SK-N-SH (cell line): ENCODE measurements around the gene MLC1. TPM values are rescaled to one million over a fixed set of nuclear protein-coding genes. Genes with fewer than 3 reads are reported as not detected.
A peak's percentile ranks its signal among the peaks of the same experiment; 100 is the strongest.

Source experiments
- CTCF ChIA-PET: fragments of 300-600, 350-600 bp; formaldehyde crosslinking; extraction: SDS; loops from one replicate; lab custom pipeline; 2021; lab: Yijun Ruan, JAX
- POLR2A ChIA-PET: fragments of 350-600 bp; sonication (Branson Sonifier 250); formaldehyde crosslinking; extraction: SDS; loops from one replicate; lab custom pipeline; 2020; ENCODE audit warnings: antibody characterized with exemption, inconsistent platforms; lab: Yijun Ruan, JAX
- DNase-seq: peaks from one replicate; pipeline ENCODE4 v3.0.0; 2012
- H2AFZ ChIP-seq: fragments of 200-600 bp; sonication (generic); 2 replicates; pipeline ENCODE4 v1.8.1; 2016; ENCODE audit warnings: antibody characterized with exemption, mild to moderate bottlenecking, low read depth
- H3F3A ChIP-seq: fragments of 200-600 bp; sonication (generic); replicated peaks from 2 replicates; pipeline ENCODE3; 2016; ENCODE audit warnings: antibody characterized with exemption, mild to moderate bottlenecking; ENCODE audit not compliant: insufficient read depth
- H3K27ac ChIP-seq, 2 experiments: fragments of 200-500 bp in 1 of 2; fragments of 200-600 bp in 1 of 2; sonication (Bioruptor generic) in 1 of 2; sonication (generic), shearing (Covaris generic) in 1 of 2; 2 replicates each; pipeline versions ENCODE4 v1.5.1 to v1.6.1; 2014 to 2016; ENCODE audit warnings: low read depth in 2 of 2, inconsistent platforms in 1 of 2, low read length in 1 of 2, mild to moderate bottlenecking in 1 of 2, mixed read lengths in 1 of 2
- H3K27me3 ChIP-seq: fragments of 200-600 bp; sonication (generic), shearing (Covaris generic); 2 replicates; pipeline ENCODE4 v1.6.1; 2016; ENCODE audit warnings: mixed run types; ENCODE audit not compliant: insufficient read depth
- H3K36me3 ChIP-seq, 2 experiments: fragments of 200-500 bp in 1 of 2; fragments of 200-600 bp in 1 of 2; sonication (Bioruptor generic) in 1 of 2; sonication (generic) in 1 of 2; replicated peaks in 1 of 2; 2 replicates each; pipeline versions ENCODE3 to v1.5.1; 2014 to 2016; ENCODE audit warnings: low read length in 1 of 2, mild to moderate bottlenecking in 1 of 2; ENCODE audit not compliant: insufficient read depth in 2 of 2, control insufficient read depth in 1 of 2
- H3K4me1 ChIP-seq, 2 experiments: fragments of 200-500 bp in 1 of 2; fragments of 200-600 bp in 1 of 2; sonication (Bioruptor generic) in 1 of 2; sonication (generic), shearing (Covaris generic) in 1 of 2; 2 replicates each; pipeline versions ENCODE4 v1.5.1 to v1.6.1; 2014 to 2016; ENCODE audit warnings: low read depth in 1 of 2, low read length in 1 of 2, mixed run types in 1 of 2; ENCODE audit not compliant: insufficient read depth in 2 of 2, control insufficient read depth in 1 of 2
- H3K4me2 ChIP-seq: fragments of 200-600 bp; sonication (generic), shearing (Covaris generic); 2 replicates; pipeline ENCODE4 v1.6.1; 2017; ENCODE audit warnings: mixed run types
- H3K4me3 ChIP-seq, 2 experiments: fragments of 200-500 bp in 1 of 2; fragments of 200-600 bp in 1 of 2; sonication (Bioruptor generic) in 1 of 2; sonication (generic), shearing (Covaris generic) in 1 of 2; 2 replicates each; pipeline versions ENCODE4 v1.5.1 to v1.8.1; 2014 to 2016; ENCODE audit warnings: low read depth in 2 of 2, inconsistent platforms in 1 of 2, low read length in 1 of 2, mild to moderate bottlenecking in 1 of 2, mixed read lengths in 1 of 2, moderate library complexity in 1 of 2
- H3K79me2 ChIP-seq: fragments of 200-600 bp; sonication (generic); 2 replicates; pipeline ENCODE4 v1.8.1; 2017; ENCODE audit warnings: mild to moderate bottlenecking; ENCODE audit not compliant: insufficient read depth
- H3K9ac ChIP-seq: fragments of 200-600 bp; sonication (generic); 2 replicates; pipeline ENCODE4 v1.6.1; 2017; ENCODE audit warnings: mixed run types
- H3K9me2 ChIP-seq: fragments of 200-600 bp; sonication (generic); 2 replicates; pipeline ENCODE4 v1.6.1; 2017; ENCODE audit warnings: mixed run types
- H3K9me3 ChIP-seq: fragments of 200-600 bp; sonication (generic); 2 replicates; pipeline ENCODE4 v1.6.1; 2017; ENCODE audit warnings: mixed run types, mild to moderate bottlenecking, moderate library complexity
- H4K20me1 ChIP-seq: fragments of 200-600 bp; sonication (generic); 2 replicates; pipeline ENCODE4 v1.6.1; 2017; ENCODE audit warnings: mild to moderate bottlenecking, mixed run types; ENCODE audit not compliant: insufficient read depth
- CHD2 ChIP-seq: fragments of 150-350 bp; IDR thresholded peaks from 2 replicates; pipeline ENCODE4 v1.6.1; 2018; ENCODE audit warnings: low read length; ENCODE audit not compliant: partially characterized antibody
- ELF1 ChIP-seq: IDR thresholded peaks from 2 replicates; pipeline ENCODE4 v1.4.0; 2012
- EP300 ChIP-seq, 2 experiments: IDR thresholded peaks; 2 replicates each; pipeline versions ENCODE4 v1.4.0 to v1.6.1; 2012; ENCODE audit warnings: borderline replicate concordance in 1 of 2, low read depth in 1 of 2, low read length in 1 of 2
- EZH2phosphoT487 ChIP-seq: fragments of 200-600 bp; sonication (generic); IDR thresholded peaks from 2 replicates; pipeline ENCODE4 v1.6.1; 2017; ENCODE audit warnings: low read depth, mixed run types, mild to moderate bottlenecking, antibody characterized with exemption, moderate library complexity, borderline replicate concordance
- FOXJ3 ChIP-seq: sonication (generic); formaldehyde crosslinking; IDR thresholded peaks from 2 replicates; pipeline ENCODE4 v1.5.1; 2020; ENCODE audit warnings: mild to moderate bottlenecking, missing genetic modification reagents
- FOXM1 ChIP-seq: IDR thresholded peaks from 2 replicates; pipeline ENCODE4 v1.4.0; 2012; ENCODE audit warnings: low read depth, mild to moderate bottlenecking
- GABPA ChIP-seq: IDR thresholded peaks from 2 replicates; pipeline ENCODE4 v1.4.0; 2012; ENCODE audit warnings: low read depth, mild to moderate bottlenecking
- GATA2 ChIP-seq: sonication (generic); formaldehyde crosslinking; IDR thresholded peaks from 2 replicates; pipeline ENCODE4 v1.5.0; 2020; ENCODE audit warnings: mild to moderate bottlenecking, missing genetic modification reagents
- IRF3 ChIP-seq: fragments of 150-350 bp; IDR thresholded peaks from 2 replicates; pipeline ENCODE4 v1.6.1; 2016; ENCODE audit warnings: mild to moderate bottlenecking, low read depth, low read length
- MEF2A ChIP-seq: IDR thresholded peaks from 2 replicates; pipeline ENCODE4 v1.4.0; 2012; ENCODE audit warnings: low read depth, borderline replicate concordance
- NFIC ChIP-seq: IDR thresholded peaks from 2 replicates; pipeline ENCODE4 v1.4.0; 2012; ENCODE audit warnings: borderline replicate concordance
- NRF1 ChIP-seq: IDR thresholded peaks from 2 replicates; pipeline ENCODE4 v1.6.1; 2012; ENCODE audit warnings: low read depth, mild to moderate bottlenecking, low read length
- PBX3 ChIP-seq: IDR thresholded peaks from 2 replicates; pipeline ENCODE4; 2012
- RAD21 ChIP-seq: IDR thresholded peaks from 2 replicates; pipeline ENCODE4 v1.6.1; 2012; ENCODE audit warnings: mild to moderate bottlenecking, low read length
- RCOR1 ChIP-seq: fragments of 150-350 bp; IDR thresholded peaks from 2 replicates; pipeline ENCODE4 v1.6.1; 2017; ENCODE audit warnings: antibody characterized with exemption, low read length
- REST ChIP-seq: IDR thresholded peaks from 2 replicates; pipeline ENCODE4 v1.6.1; 2012; ENCODE audit warnings: mild to moderate bottlenecking, low read depth, low read length, moderate library complexity
- RFX5 ChIP-seq: IDR thresholded peaks from 2 replicates; pipeline ENCODE4 v1.6.1; 2012; ENCODE audit warnings: mild to moderate bottlenecking, improper control_type of control experiment, low read length
- RXRA ChIP-seq: IDR thresholded peaks from 2 replicates; pipeline ENCODE4 v1.4.0; 2012; ENCODE audit warnings: low read depth, mild to moderate bottlenecking, borderline replicate concordance
- TEAD4 ChIP-seq: IDR thresholded peaks from 2 replicates; pipeline ENCODE4 v1.4.0; 2012; ENCODE audit warnings: mild to moderate bottlenecking, borderline replicate concordance; ENCODE audit not compliant: insufficient read depth
- USF2 ChIP-seq: fragments of 150-350 bp; IDR thresholded peaks from 2 replicates; pipeline ENCODE4 v1.6.1; 2017; ENCODE audit warnings: antibody characterized with exemption, low read length, low read depth, borderline replicate concordance
- WGBS: methylation state at CpG from one replicate; pipeline ENCODE4 v1.1.6; 2017; ENCODE audit warnings: low lambda C conversion rate; 5-methylcytosine and 5-hydroxymethylcytosine counted together
- polyA plus RNA-seq, 3 experiments: library from polyadenylated mRNA; depleted of rRNA; stranded (reverse); fragments of >200 nt; gene quantifications; 2 replicates each; pipeline ENCODE4 v1.2.3, GENCODE V29; 2012
- TF ChIP-seq, protein P1 (sequence below): fragments of 200-600 bp; sonication (generic); IDR thresholded peaks from 2 replicates; pipeline ENCODE4 v1.6.1; 2017; ENCODE audit warnings: antibody characterized with exemption, mild to moderate bottlenecking, moderate library complexity

Gene MLC1
- polyA plus RNA-seq, 1 of the 3 experiments (the other 2 are of a cell fraction), result not detected

DNA sequence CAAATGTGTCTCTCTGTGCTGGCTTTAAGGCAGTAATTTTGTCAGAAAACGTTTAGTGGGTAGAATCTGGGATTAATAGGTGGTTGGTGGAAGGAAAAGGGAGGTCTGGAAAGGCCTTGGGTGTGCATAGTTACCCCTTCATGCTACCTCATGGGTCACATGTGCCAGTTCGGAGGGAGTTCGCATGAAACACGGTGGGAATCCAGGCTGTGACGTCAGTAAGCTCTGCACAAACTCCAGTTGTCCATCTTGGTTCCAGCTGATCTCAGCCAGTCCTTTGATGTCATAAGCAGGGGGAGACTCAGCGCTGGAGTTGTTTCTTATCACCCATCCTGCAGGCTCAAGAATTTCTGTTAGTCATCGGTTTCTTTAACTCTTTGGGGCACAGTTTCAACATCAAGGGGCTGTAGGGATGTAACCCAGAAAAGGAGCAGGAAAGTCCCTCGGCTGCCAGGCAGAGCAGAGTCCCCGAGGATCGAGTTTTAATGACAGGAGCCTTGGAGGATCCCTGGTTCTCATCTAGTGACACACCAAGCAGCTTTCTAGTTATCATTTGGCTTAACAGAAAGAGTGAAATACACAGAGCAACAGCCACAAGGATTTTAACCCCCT lies 33.4 kb upstream of the MLC1 start (continued):
- TF ChIP-seq IRF3, result no peak
- TF ChIP-seq RCOR1, result no peak
- TF ChIP-seq REST, result no peak
- TF ChIP-seq NRF1, result no peak
- TF ChIP-seq ELF1, result no peak
- TF ChIP-seq RXRA, result no peak
- no peak for TF ChIP-seq EZH2phosphoT487

- Histone ChIP-seq H3K9ac (no peak overlapping the region), H3K27ac (peak overlapping the region in 1 of 2 experiments; percentile 63; a peak in 1 of 4 replicates), H3K9me2 (no peaks in the 10 kb centered on the region), H3K36me3 (no peaks in the 10 kb centered on the region), H4K20me1 (no peaks in the 10 kb centered on the region), H3K79me2 (no peaks in the 10 kb centered on the region), H2AFZ (peak overlapping the region; percentile 9; the same call in 1 of the 2 replicates), H3K4me3 (no peak overlapping the region), H3K9me3 (0 out of 2 replicates have a peak, but pooled peaks cover under 1% of the 10 kb centered on the region), H3K4me2 (peak overlapping the region; percentile 23), H3K4me1 (peaks cover 14 to 22% of the 10 kb centered on the region in 2 experiments; a peak in 3 of 4 replicates), H3F3A (peaks cover 7% of the 10 kb centered on the region), H3K27me3 (no peaks in the 10 kb centered on the region)
- 67% methylated on average over 3 of the region's 3 CpGs for WGBS
- no peak for DNase-seq
- CTCF ChIA-PET, result interaction anchor here (1.0 to 2.0 kb wide), 2 partner anchors 24 to 54 kb away, joined by 3 to 10 read pairs; no protein-coding TSS in a partner anchor
- POLR2A ChIA-PET, result no interaction called here
- TF ChIP-seq TEAD4, result no peak
- no peak for TF ChIP-seq RFX5
- TF ChIP-seq PBX3, result no peak
- TF ChIP-seq, protein P1, sequence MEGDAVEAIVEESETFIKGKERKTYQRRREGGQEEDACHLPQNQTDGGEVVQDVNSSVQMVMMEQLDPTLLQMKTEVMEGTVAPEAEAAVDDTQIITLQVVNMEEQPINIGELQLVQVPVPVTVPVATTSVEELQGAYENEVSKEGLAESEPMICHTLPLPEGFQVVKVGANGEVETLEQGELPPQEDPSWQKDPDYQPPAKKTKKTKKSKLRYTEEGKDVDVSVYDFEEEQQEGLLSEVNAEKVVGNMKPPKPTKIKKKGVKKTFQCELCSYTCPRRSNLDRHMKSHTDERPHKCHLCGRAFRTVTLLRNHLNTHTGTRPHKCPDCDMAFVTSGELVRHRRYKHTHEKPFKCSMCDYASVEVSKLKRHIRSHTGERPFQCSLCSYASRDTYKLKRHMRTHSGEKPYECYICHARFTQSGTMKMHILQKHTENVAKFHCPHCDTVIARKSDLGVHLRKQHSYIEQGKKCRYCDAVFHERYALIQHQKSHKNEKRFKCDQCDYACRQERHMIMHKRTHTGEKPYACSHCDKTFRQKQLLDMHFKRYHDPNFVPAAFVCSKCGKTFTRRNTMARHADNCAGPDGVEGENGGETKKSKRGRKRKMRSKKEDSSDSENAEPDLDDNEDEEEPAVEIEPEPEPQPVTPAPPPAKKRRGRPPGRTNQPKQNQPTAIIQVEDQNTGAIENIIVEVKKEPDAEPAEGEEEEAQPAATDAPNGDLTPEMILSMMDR, result no peak
- no peak for TF ChIP-seq GATA2 (CRISPR knock-in tag)
- TF ChIP-seq GABPA, result no peak
- no peak for TF ChIP-seq FOXJ3 (CRISPR knock-in tag)
- no peak for TF ChIP-seq RAD21
- no peak for TF ChIP-seq NFIC
- TF ChIP-seq MEF2A, result no peak
- no peak for TF ChIP-seq USF2
- no peak for TF ChIP-seq FOXM1
- no peak for TF ChIP-seq EP300 (IDR thresholded peaks at IDR 0.05; ENCODE audit: borderline replicate concordance in 1 of 2, low read depth in 1 of 2, low read length in 1 of 2)
- TF ChIP-seq RXRA, result no peak
- no peak for TF ChIP-seq CHD2
- TF ChIP-seq NRF1, result no peak
Measured at GRCh38 chr22:50118129-50118528, 32.9 kb upstream of the MLC1 start.
